Neural cell (in vitro differentiated cells): ENCODE results near the gene MAP4K4. TPM values are rescaled to one million over a fixed set of nuclear protein-coding genes. Genes with fewer than 3 reads are reported as not detected.

Experiments
- H2AFZ ChIP-seq: fragments of 200-600, 300-800 bp; sonication (generic), shearing (Covaris generic); 2 replicates; pipeline ENCODE4 v1.6.0; 2014; ENCODE audit warnings: low read depth, mild to moderate bottlenecking, antibody characterized with exemption, low read length, moderate library complexity
- H3F3A ChIP-seq: fragments of 200-600 bp; shearing (Covaris generic); 2 replicates; pipeline ENCODE4 v1.6.1; 2016; ENCODE audit warnings: mild to moderate bottlenecking, moderate library complexity, mixed read lengths, antibody characterized with exemption, low read length; ENCODE audit not compliant: insufficient read depth, poor library complexity, severe bottlenecking
- H3K27ac ChIP-seq: fragments of 200-600, 300-800 bp; sonication (generic), shearing (Covaris generic); 2 replicates; pipeline ENCODE4 v1.5.1; 2014; ENCODE audit warnings: mild to moderate bottlenecking, low read length, moderate library complexity
- H3K27me3 ChIP-seq: fragments of 300-800, 200-600 bp; sonication (generic), shearing (Covaris generic); 2 replicates; pipeline ENCODE4 v1.6.0; 2014; ENCODE audit warnings: mild to moderate bottlenecking, low read depth, low read length, moderate library complexity; ENCODE audit not compliant: insufficient read depth
- H3K36me3 ChIP-seq: fragments of 300-800, 200-600 bp; sonication (generic), shearing (Covaris generic); 2 replicates; pipeline ENCODE4 v1.5.1; 2014; ENCODE audit warnings: mild to moderate bottlenecking, antibody characterized with exemption, low read length, moderate library complexity; ENCODE audit not compliant: insufficient read depth
- H3K4me2 ChIP-seq: fragments of 300-800, 200-600 bp; sonication (generic), shearing (Covaris generic); 2 replicates; pipeline ENCODE4 v1.6.0; 2014; ENCODE audit warnings: mild to moderate bottlenecking, low read length
- H3K4me3 ChIP-seq: fragments of 300-800, 200-600 bp; sonication (generic), shearing (Covaris generic); 2 replicates; pipeline ENCODE4 v1.5.1; 2014; ENCODE audit warnings: mild to moderate bottlenecking, low read length, moderate library complexity
- H3K79me2 ChIP-seq: fragments of 200-600 bp; shearing (Covaris generic); replicated peaks from 2 replicates; pipeline ENCODE4 v1.6.0; 2014; ENCODE audit warnings: mild to moderate bottlenecking, low read length, moderate library complexity; ENCODE audit not compliant: insufficient read depth
- H3K9ac ChIP-seq: fragments of 300-800, 200-600 bp; sonication (generic), shearing (Covaris generic); 2 replicates; pipeline ENCODE4 v1.6.1; 2016; ENCODE audit warnings: mild to moderate bottlenecking, low read length, mixed read lengths
- H3K9me2 ChIP-seq: fragments of 200-600 bp; shearing (Covaris generic); 2 replicates; pipeline ENCODE4 v1.6.1; 2016; ENCODE audit warnings: mild to moderate bottlenecking, low read length, mixed read lengths; ENCODE audit not compliant: insufficient read depth
- H3K9me3 ChIP-seq: fragments of 200-600, 300-800 bp; sonication (generic), shearing (Covaris generic); 2 replicates; pipeline ENCODE4 v1.6.1; 2016; ENCODE audit warnings: mild to moderate bottlenecking, mixed run types, low read length, moderate library complexity, mixed read lengths
- H4K20me1 ChIP-seq: fragments of 200-600 bp; shearing (Covaris generic); 2 replicates; pipeline ENCODE4 v1.6.1; 2016; ENCODE audit warnings: mild to moderate bottlenecking, mixed run types; ENCODE audit not compliant: insufficient read depth
- CTCF ChIP-seq: fragments of 450-650 bp; IDR thresholded peaks from 2 replicates; pipeline ENCODE4 v1.5.1; 2014; ENCODE audit warnings: antibody characterized with exemption, mild to moderate bottlenecking, moderate library complexity; ENCODE audit not compliant: poor library complexity, severe bottlenecking
- EP300 ChIP-seq: fragments of 450-650 bp; conservative IDR thresholded peaks from 2 replicates; pipeline ENCODE4 v1.6.1; 2014; ENCODE audit warnings: antibody characterized with exemption, mild to moderate bottlenecking, moderate library complexity; ENCODE audit not compliant: poor library complexity, severe bottlenecking
- EZH2 ChIP-seq: fragments of 200-600, 300-800 bp; shearing (Covaris generic), sonication (generic); IDR thresholded peaks from 2 replicates; pipeline ENCODE4 v1.6.1; 2014; ENCODE audit warnings: antibody characterized with exemption, low read length, borderline replicate concordance, mild to moderate bottlenecking; ENCODE audit not compliant: insufficient read depth, poor library complexity, severe bottlenecking
- MXI1 ChIP-seq: fragments of 450-650 bp; conservative IDR thresholded peaks from 2 replicates; pipeline ENCODE4 v1.6.1; 2014; ENCODE audit warnings: antibody characterized with exemption, mild to moderate bottlenecking; ENCODE audit not compliant: poor library complexity, severe bottlenecking
- POLR2AphosphoS5 ChIP-seq: IDR thresholded peaks from 2 replicates; pipeline ENCODE4 v1.6.1; 2012
- RAD21 ChIP-seq: fragments of 450-650 bp; conservative IDR thresholded peaks from 2 replicates; pipeline ENCODE4 v1.6.1; 2014; ENCODE audit warnings: antibody characterized with exemption, mild to moderate bottlenecking, moderate library complexity
- SMC3 ChIP-seq: fragments of 450-650 bp; conservative IDR thresholded peaks from 2 replicates; pipeline ENCODE4 v1.6.1; 2014; ENCODE audit warnings: antibody characterized with exemption, mild to moderate bottlenecking, moderate library complexity; ENCODE audit not compliant: poor library complexity
- TAF1 ChIP-seq: IDR thresholded peaks from 2 replicates; pipeline ENCODE4 v1.6.1; 2012; ENCODE audit warnings: low read depth
- polyA plus RNA-seq: library from polyadenylated mRNA; depleted of rRNA; stranded (reverse); fragments of >200 nt; gene quantifications from 2 replicates; pipeline ENCODE4 v1.2.3, GENCODE V29; 2014
- TF ChIP-seq, protein P1 (sequence below): IDR thresholded peaks from 2 replicates; pipeline ENCODE4 v1.6.1; 2012; ENCODE audit warnings: borderline replicate concordance

Gene MAP4K4
- polyA plus RNA-seq, 1 donor from 2014 or later, result 125 TPM

GRCh38 chr2:101732773-101733256 is 35.3 kb downstream of the MAP4K4 start:
- Histone ChIP-seq H3K27ac (no peak overlapping the region), H3K4me2 (no peak overlapping the region), H3K4me3 (no peak overlapping the region), H3K9me2 (no peaks in the 10 kb centered on the region), H3K9me3 (no peaks in the 10 kb centered on the region), H4K20me1 (peaks cover 45% of the 10 kb centered on the region), H3K27me3 (no peaks in the 10 kb centered on the region), H3F3A (no peaks in the 10 kb centered on the region), H3K79me2 (peaks cover 95% of the 10 kb centered on the region), H3K36me3 (no peaks in the 10 kb centered on the region), H3K9ac (no peak overlapping the region), H2AFZ (no peak overlapping the region)
- no peak for TF ChIP-seq EP300
- no peak for TF ChIP-seq POLR2AphosphoS5
- no peak for TF ChIP-seq EZH2
- TF ChIP-seq RAD21, result no peak
- TF ChIP-seq MXI1, result no peak

DNA sequence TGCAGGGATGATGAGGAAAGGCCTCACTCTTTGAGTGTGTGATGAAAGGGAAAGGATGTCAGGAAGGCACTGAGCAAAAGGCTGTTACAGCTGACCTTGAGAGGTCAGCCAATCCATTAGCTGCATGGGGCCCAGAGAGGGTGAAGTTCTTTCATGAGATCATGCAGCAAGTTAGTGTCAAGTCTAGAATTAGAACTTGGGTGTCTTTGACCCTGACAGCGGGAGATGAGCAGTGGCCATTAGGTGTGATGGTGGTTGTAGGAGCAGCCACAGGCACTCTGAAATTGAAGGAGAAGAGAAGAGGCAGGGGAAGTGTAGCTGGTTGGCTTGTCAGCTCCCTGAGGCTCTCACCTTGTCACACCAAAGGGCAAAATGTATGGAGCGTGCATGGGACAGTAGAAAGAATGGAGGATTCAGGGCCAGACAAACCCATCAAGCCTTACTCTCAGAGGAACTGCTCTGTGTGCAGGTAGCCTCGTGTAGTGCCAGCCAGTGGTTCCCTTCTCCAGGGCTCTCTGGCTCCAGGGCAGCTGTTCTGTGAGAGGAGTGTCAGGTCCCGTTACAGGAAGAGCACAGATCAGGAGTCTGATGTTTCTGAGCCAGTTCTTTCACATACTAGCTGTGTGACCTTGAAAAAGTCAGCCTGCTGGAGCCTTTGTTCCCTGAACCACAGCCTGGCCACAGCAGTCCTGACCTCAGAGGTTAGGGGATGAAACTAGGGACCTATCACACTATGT is 35.9 kb downstream of the MAP4K4 start:
- no peak for TF ChIP-seq EZH2
- TF ChIP-seq SMC3, result no peak
- TF ChIP-seq CTCF, result no peak
- TF ChIP-seq, protein P1, sequence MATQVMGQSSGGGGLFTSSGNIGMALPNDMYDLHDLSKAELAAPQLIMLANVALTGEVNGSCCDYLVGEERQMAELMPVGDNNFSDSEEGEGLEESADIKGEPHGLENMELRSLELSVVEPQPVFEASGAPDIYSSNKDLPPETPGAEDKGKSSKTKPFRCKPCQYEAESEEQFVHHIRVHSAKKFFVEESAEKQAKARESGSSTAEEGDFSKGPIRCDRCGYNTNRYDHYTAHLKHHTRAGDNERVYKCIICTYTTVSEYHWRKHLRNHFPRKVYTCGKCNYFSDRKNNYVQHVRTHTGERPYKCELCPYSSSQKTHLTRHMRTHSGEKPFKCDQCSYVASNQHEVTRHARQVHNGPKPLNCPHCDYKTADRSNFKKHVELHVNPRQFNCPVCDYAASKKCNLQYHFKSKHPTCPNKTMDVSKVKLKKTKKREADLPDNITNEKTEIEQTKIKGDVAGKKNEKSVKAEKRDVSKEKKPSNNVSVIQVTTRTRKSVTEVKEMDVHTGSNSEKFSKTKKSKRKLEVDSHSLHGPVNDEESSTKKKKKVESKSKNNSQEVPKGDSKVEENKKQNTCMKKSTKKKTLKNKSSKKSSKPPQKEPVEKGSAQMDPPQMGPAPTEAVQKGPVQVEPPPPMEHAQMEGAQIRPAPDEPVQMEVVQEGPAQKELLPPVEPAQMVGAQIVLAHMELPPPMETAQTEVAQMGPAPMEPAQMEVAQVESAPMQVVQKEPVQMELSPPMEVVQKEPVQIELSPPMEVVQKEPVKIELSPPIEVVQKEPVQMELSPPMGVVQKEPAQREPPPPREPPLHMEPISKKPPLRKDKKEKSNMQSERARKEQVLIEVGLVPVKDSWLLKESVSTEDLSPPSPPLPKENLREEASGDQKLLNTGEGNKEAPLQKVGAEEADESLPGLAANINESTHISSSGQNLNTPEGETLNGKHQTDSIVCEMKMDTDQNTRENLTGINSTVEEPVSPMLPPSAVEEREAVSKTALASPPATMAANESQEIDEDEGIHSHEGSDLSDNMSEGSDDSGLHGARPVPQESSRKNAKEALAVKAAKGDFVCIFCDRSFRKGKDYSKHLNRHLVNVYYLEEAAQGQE, result no peak
- no peak for TF ChIP-seq MXI1
- TF ChIP-seq EP300, result no peak
- no peak for TF ChIP-seq POLR2AphosphoS5
- no peak for TF ChIP-seq TAF1
- no peak for TF ChIP-seq RAD21
- Histone ChIP-seq H3K27ac (no peak overlapping the region), H3K9me2 (no peaks in the 10 kb centered on the region), H3K4me3 (no peak overlapping the region), H3F3A (no peaks in the 10 kb centered on the region), H3K9me3 (no peaks in the 10 kb centered on the region), H3K4me2 (no peak overlapping the region), H3K9ac (no peak overlapping the region), H3K79me2 (peaks cover 95% of the 10 kb centered on the region), H3K27me3 (no peaks in the 10 kb centered on the region), H3K36me3 (no peaks in the 10 kb centered on the region), H4K20me1 (peaks cover 50% of the 10 kb centered on the region), H2AFZ (no peak overlapping the region)
